Transverse colon (tissue), 4 donors: Measurements from ENCODE around the gene RAB42.

Source experiments
- CTCF ChIP-seq, 5 experiments: fragments of 200-600 bp in 3 of 5; fragments of 450-650 bp in 2 of 5; sonication (generic) in 3 of 5; IDR thresholded peaks; 1 replicate in 2 of 5; 2 replicates in 3 of 5; pipeline ENCODE4 v1.5.1; 2016 to 2017; ENCODE audit warnings: antibody characterized with exemption in 5 of 5, inconsistent platforms in 3 of 5, mild to moderate bottlenecking in 2 of 5, moderate library complexity in 1 of 5
- EP300 ChIP-seq: sonication (generic); formaldehyde crosslinking; IDR thresholded peaks from one replicate; pipeline ENCODE4 v1.6.1; 2017; ENCODE audit warnings: antibody characterized with exemption, low read depth
- POLR2A ChIP-seq: fragments of 450-650 bp; IDR thresholded peaks from one replicate; pipeline ENCODE4 v1.6.1; 2016; ENCODE audit warnings: antibody characterized with exemption, mild to moderate bottlenecking, moderate library complexity
- POLR2AphosphoS5 ChIP-seq, 3 donors: sonication (generic); formaldehyde crosslinking; IDR thresholded peaks; one replicate each; pipeline ENCODE4 v1.6.1; 2016; ENCODE audit warnings: antibody characterized with exemption in 3 of 3

DNA sequence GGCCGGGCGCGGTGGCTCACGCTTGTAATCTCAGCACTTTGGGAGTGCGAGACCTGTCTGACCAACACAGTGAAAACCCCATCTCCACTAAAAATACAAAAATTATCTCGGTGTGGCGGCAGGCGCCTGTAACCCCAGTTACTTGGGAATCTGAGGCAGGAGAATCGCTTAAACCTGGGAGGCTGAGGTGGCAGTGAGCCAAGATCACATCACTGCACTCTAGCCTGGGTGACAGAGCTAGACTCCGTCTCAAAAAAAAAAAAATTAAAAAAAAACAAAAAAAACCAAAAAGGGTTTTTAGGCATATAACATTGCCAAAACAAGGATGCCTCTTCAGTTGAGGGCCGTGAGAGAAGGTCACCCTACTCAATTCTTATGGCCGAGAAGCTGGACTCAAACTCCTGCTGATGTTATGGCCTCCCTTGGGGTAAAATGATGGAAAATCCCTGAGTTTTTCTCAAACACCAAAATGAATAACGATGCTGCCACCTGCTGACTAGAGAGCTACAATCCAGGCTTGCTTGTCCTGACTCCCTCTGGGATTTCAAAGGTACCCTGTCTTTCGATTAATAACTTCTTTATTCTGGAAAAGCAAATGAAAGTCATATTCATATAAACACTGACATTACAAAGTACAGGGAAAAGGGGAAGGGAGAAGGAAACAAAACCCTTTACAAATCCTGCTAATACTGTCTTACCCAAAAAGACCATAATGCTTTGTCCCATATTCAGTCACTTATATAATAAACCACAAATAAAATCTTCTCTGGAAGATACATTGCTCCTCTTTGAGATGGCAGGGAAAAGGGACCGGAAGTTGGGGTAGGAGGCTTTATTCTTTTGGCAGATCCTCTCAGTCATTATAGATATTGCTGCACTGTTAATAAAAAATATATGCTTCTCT lies 10.7 kb downstream of the RAB42 start:
- peak; percentile 55 to 68 (median 57) for TF ChIP-seq CTCF (IDR thresholded peaks at IDR 0.05)
- no peak for TF ChIP-seq EP300
- TF ChIP-seq POLR2A = no peak
- no peak for TF ChIP-seq POLR2AphosphoS5 (IDR thresholded peaks at IDR 0.05)
